Heart right ventricle (tissue), 16 donors: ENCODE measurements around the gene PIN1. TPM values are rescaled to one million over a fixed set of nuclear protein-coding genes. Genes with fewer than 3 reads are reported as not detected.

Experiments used
- ATAC-seq, 8 donors: fragments of 200-7000 bp; cut with Tn5 transposase; one replicate each; pipeline ENCODE4 v1.9.1; 2020; ENCODE audit warnings: mild to moderate bottlenecking in 8 of 8, moderate library complexity in 8 of 8, moderate number of reproducible peaks in 1 of 8
- DNase-seq, 2 donors: peaks; one replicate each; pipeline ENCODE4 v3.0.0-alpha.2; 2020
- H3K27ac ChIP-seq, 10 donors: fragments of 200-600 bp; sonication (generic) in 2 of 10; one replicate each; pipeline versions ENCODE4 v1.5.0 to v1.8.0; 2020 to 2022; ENCODE audit warnings: mild to moderate bottlenecking in 3 of 10
- H3K27me3 ChIP-seq, 7 donors: fragments of 200-600 bp; one replicate each; pipeline ENCODE4 v1.8.0; 2021 to 2022; ENCODE audit warnings: mild to moderate bottlenecking in 2 of 7
- H3K36me3 ChIP-seq, 9 donors: fragments of 200-600 bp; sonication (generic) in 1 of 9; one replicate each; pipeline versions ENCODE4 v1.5.0 to v1.8.0; 2020 to 2022; ENCODE audit warnings: mild to moderate bottlenecking in 2 of 9
- H3K4me1 ChIP-seq, 9 donors: fragments of 200-600 bp; sonication (generic) in 1 of 9; one replicate each; pipeline versions ENCODE4 v1.5.0 to v1.8.0; 2020 to 2022; ENCODE audit warnings: mild to moderate bottlenecking in 4 of 9
- H3K4me3 ChIP-seq, 10 donors: fragments of 200-600 bp; sonication (generic) in 2 of 10; one replicate each; pipeline versions ENCODE4 v1.5.0 to v1.8.0; 2020 to 2022; ENCODE audit warnings: mild to moderate bottlenecking in 7 of 10, moderate library complexity in 2 of 10
- H3K9me3 ChIP-seq, 11 donors: fragments of 200-600 bp in 10 of 11; sonication (generic) in 2 of 11; one replicate each; pipeline versions ENCODE4 v1.5.0 to v1.8.0; 2013 to 2022; ENCODE audit warnings: mild to moderate bottlenecking in 2 of 11, control low read depth in 1 of 11, moderate library complexity in 1 of 11
- whole genome bisulfite sequencing, 2 donors: extraction: QIAGEN DNeasy Blood & Tissue Kit; methylation state at CpG; one replicate each; pipeline ENCODE4 v1.1.7; 2013; ENCODE audit warnings: inconsistent platforms in 1 of 2; 5-methylcytosine and 5-hydroxymethylcytosine counted together
- intact Hi-C, 10 donors: fragments of 100-400 bp; cut with DNase I; formaldehyde crosslinking; loops; one replicate each; pipeline versions ENCODE4 v1.11.1 to v1.14.2; 2022
- polyA plus RNA-seq, 2 donors: library from polyadenylated mRNA; stranded (reverse); fragments of 200-250 nt; gene quantifications; one replicate each; pipeline ENCODE4 v1.2.3, GENCODE V29; 2013
- total RNA-seq, 10 donors: library from RNA; stranded (reverse); fragmentation: NEBNext Ultra II Directional in 3 of 10; extraction: Animal tissue kit (Norgen Biotek cat#: 25700) in 3 of 10; gene quantifications; one replicate each; pipeline versions ENCODE4 v1.2.1 to v1.2.4, GENCODE V29; 2021 to 2023
- TF ChIP-seq, protein P1 (sequence below), 9 donors: fragments of 200-600 bp; sonication (generic) in 2 of 9; IDR thresholded peaks; one replicate each; pipeline versions ENCODE4 v1.5.0 to v1.8.0; 2021 to 2022; ENCODE audit warnings: antibody characterized with exemption in 9 of 9, mild to moderate bottlenecking in 5 of 9, moderate library complexity in 1 of 9
- donor health status: Arrhythmogenic right ventricular cardiomyopathy.
- donor health status: ischemic (EF 13 %, LVEDD 7.1; RV severe dilation, severe dysfunction).
- donor health status: healthy with polysubstance abuse.
- donor health status: DM: no; HTN: yes; CAD: no.
- donor health status: DM: no; HTN: no; CAD: no.
- donor health status: ischemic (EF 25% LVEDD 6.9; RV normal size, moderate dysfunction).
- donor health status: ischemic (EF 25% LVEDD 5.7; RV mildly dilated, moderate dysfunction).
- donor health status: healthy.
- donor health status: DM: yes; HTN: yes; CAD: no.
- donor health status: Ischemic cardiomyopathy.
- donor health status: ischemic (EF 35%, LVEDD 5.7; RV mildly dilated, moderate dysfunction).
- donor health status: nonischemic (EF 11% LVEDD 7.7; RV severe dilation, severe dysfunction).
- donor health status: DM: yes; HTN: yes; CAD: no.
- donor health status: PGD.
- donor health status: ischemic (EF 29% LVEDD 5.4; RV normal size, mild dysfunction).
- donor health status: nonischemic (EF 23%, LVEDD 6.1; RV moderate dilation, normal function).

The PIN1 gene
- total and polyA plus RNA-seq, 12 donors = 74.6 to 152 (median 90.8) TPM

DNA sequence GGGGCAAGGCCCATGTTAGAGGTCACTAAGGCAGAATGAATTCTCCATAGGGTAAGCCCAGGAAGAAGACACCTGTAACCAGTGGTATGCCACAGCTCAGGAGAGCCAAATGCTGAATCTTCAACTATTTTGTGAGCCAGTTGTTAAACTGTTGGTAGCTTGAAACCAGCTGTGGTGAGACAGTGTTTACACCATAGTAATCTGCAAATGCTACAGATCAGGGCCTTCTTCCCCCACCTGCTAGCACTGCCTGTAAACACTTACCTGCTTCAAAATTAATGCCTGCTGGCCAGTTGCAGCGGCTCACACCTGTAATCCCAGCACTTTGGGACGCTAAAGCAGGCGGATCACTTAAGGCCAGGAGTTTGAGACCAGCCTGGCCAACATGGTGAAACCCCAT is 28.3 kb upstream of the PIN1 start:
- no peak overlapping the region for H3K4me3 ChIP-seq
- intact Hi-C loops = no loop called here
- DNase-seq (no peak), ATAC-seq (no peak)
- TF ChIP-seq, protein P1, sequence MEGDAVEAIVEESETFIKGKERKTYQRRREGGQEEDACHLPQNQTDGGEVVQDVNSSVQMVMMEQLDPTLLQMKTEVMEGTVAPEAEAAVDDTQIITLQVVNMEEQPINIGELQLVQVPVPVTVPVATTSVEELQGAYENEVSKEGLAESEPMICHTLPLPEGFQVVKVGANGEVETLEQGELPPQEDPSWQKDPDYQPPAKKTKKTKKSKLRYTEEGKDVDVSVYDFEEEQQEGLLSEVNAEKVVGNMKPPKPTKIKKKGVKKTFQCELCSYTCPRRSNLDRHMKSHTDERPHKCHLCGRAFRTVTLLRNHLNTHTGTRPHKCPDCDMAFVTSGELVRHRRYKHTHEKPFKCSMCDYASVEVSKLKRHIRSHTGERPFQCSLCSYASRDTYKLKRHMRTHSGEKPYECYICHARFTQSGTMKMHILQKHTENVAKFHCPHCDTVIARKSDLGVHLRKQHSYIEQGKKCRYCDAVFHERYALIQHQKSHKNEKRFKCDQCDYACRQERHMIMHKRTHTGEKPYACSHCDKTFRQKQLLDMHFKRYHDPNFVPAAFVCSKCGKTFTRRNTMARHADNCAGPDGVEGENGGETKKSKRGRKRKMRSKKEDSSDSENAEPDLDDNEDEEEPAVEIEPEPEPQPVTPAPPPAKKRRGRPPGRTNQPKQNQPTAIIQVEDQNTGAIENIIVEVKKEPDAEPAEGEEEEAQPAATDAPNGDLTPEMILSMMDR (IDR thresholded peaks at IDR 0.05) = no peak
- H3K27ac ChIP-seq = no peak overlapping the region
- peaks cover 0 to 75% (median 34%) of the 10 kb centered on the region in 9 donors for H3K36me3 ChIP-seq
- no peaks in the 10 kb centered on the region for H3K9me3 ChIP-seq
- H3K27me3 ChIP-seq = no peaks in the 10 kb centered on the region
- 92 to 95% methylated on average over 3 of the region's 3 CpGs for WGBS, 2 donors
- H3K4me1 ChIP-seq = no peaks in the 10 kb centered on the region

DNA sequence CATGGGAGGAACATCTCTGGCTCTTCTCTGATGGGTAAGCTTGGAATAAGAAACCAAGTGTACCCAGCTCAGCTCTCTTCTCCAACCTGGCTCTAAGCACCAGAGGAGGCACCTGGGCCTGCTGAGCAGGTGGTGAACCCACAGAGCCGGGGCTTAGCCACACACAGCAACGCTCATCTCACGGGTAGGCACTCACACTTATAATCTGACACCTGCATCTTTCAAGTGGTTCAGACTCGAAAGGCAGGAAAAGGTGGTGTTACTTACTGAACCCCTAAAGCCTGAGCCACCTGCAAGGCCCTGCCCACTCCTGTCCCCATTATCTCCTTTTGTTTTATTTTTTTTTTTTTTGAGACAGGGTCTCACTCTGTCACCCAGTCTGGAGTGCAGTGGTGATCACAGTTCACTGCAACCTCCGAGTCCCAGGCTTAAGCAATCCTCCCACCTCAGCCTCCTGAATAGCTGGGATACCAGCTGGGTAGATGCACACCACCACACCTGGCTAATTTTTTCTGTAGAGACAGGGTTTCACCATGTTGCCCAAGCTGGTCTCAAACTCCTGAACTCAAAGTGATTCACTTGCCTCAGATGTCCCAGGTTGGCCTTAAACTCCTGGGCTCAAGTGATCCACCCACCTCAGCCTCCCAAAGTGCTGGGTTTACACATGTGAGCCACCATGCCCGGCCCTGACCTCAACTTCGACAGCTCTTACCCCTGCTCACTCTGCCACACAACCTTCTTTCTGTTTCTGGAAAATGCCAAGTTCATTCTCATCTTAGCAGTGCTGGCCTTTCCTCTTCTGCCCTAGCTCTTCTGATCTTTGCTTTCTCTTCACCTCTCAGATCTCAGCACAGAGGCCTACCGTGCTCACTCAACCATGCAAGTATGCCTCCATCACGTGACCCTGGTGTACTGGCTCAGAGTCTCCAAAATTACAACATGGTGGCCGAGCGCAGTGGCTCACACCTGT is 26.0 kb upstream of the PIN1 start:
- Histone ChIP-seq H3K27me3 (no peaks in the 10 kb centered on the region), H3K27ac (no peak overlapping the region), H3K36me3 (peaks cover 0 to 90% (median 37%) of the 10 kb centered on the region in 9 donors), H3K9me3 (no peaks in the 10 kb centered on the region), H3K4me1 (no peaks in the 10 kb centered on the region), H3K4me3 (no peak overlapping the region)
- WGBS, 2 donors = 93 to 95% methylated on average over 11 of the region's 11 CpGs
- TF ChIP-seq, protein P1 (IDR thresholded peaks at IDR 0.05) = no peak
- intact Hi-C loops = no loop called here
- no peak for DNase-seq
- no peak for ATAC-seq

DNA sequence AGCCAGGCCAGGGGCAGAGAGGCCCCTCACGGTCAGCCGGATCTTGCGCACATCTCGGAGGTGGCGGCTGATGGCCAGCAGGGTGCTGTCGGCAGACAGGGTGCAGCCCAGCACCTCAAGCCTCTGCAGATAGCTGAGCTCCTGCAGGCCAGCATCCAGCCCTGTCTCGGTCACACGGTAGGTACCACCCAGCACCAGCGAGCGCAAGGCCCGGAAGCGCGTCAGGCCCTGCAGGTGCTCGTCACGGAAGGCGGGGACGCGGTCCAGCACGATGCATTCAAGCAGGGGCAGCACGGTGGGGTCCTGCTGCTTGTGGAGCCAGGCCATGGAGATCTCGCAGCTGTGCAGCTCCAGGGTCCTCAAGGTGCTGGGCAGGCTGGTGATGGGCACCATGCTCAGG is 24.0 kb upstream of the PIN1 start:
- Histone ChIP-seq H3K9me3 (no peaks in the 10 kb centered on the region), H3K27me3 (no peaks in the 10 kb centered on the region), H3K36me3 (peaks cover 0 to 88% (median 37%) of the 10 kb centered on the region in 9 donors), H3K27ac (no peak overlapping the region), H3K4me1 (no peaks in the 10 kb centered on the region), H3K4me3 (no peak overlapping the region)
- no peak for DNase-seq
- 94 to 97% methylated on average over 21 of the region's 21 CpGs for WGBS, 2 donors
- TF ChIP-seq, protein P1 (IDR thresholded peaks at IDR 0.05) = no peak
- ATAC-seq = no peak
- intact Hi-C loops = no loop called here

DNA sequence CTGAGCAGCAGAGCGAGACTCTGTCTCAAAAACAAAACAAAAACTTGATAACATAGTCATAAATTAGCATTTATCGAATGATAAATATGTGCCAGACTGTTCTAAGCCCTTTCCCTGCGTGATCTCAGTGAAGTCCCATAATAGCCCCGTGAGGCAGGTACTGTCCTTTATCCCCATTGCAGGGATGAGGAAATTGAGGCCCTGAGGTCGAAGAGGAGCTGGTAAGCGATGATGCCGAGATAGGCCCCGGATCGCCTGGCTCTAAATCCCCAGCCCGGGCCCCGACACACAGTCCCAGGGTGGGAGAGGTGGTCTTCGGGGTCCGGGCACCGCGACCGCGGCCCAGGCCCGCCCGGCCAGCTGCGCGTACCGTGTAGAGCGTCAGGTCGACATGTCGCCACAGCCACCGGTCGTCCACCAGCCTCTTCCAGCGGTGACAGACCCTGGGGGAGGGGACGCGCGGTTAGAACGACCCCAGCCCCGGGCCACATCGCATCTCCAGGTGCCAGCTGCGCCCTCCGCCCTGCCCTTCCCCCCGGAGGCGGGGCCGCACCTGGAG is 16.9 kb upstream of the PIN1 start:
- WGBS, 2 donors = 2 to 4% methylated on average over 38 to 39 of the region's 39 CpGs
- H3K9me3 ChIP-seq = no peaks in the 10 kb centered on the region
- H3K27me3 ChIP-seq = no peaks in the 10 kb centered on the region
- peaks cover 0 to 22% (median 0%) of the 10 kb centered on the region in 9 donors for H3K36me3 ChIP-seq
- ATAC-seq (no peak), DNase-seq (no peak)
- TF ChIP-seq, protein P1 (IDR thresholded peaks at IDR 0.05) = no peak
- peak overlapping the region; percentile 93 to 99 (median 96) for H3K27ac ChIP-seq
- peaks cover 3 to 27% (median 22%) of the 10 kb centered on the region in 9 donors for H3K4me1 ChIP-seq
- H3K4me3 ChIP-seq = peak overlapping the region; percentile 76 to 100 (median 97)
- intact Hi-C loops = loop anchor here in 3 of 10 donors (2.0 kb wide), 1 partner anchor 25 kb away; no protein-coding TSS in a partner anchor
